ENCODE results near the gene ZNF503.

Gene ZNF503

DNA sequence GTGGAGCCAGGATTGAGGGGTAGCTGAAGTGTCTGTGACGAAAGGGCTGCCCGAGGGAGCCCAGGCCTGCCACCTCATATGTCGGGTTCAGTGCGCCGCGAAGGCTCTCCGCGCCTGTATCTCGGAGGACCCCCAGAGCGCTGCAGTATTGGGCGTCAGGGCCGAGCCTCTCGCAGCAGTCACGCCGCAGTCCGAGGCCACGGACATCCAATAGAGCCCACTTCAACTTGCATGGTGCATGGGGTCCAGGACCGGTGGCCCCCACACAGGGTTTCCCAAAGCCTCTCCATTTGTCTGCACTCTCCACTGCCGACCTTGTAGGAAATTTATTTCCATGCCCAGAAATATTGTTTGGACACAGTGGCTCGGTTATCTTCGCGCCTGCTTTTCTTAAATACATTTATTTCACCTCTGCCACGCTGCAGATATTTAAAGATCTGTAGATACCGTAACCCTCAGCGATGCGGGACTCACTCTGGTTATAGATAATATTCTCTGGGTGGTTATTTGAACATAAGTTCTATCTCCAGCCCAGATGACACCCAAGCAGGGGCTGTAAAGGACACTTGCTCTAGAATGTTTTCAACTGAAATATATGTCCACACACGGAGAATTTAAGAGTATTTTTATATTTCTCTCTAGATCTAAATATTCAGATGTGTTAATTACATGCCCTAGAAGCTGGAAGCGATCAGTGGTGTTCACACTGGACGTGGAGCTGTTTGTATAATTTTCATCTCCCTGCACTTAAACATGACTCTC, 5.1 kb upstream of the ZNF503 start:
- DNase-seq, result no peak

DNA sequence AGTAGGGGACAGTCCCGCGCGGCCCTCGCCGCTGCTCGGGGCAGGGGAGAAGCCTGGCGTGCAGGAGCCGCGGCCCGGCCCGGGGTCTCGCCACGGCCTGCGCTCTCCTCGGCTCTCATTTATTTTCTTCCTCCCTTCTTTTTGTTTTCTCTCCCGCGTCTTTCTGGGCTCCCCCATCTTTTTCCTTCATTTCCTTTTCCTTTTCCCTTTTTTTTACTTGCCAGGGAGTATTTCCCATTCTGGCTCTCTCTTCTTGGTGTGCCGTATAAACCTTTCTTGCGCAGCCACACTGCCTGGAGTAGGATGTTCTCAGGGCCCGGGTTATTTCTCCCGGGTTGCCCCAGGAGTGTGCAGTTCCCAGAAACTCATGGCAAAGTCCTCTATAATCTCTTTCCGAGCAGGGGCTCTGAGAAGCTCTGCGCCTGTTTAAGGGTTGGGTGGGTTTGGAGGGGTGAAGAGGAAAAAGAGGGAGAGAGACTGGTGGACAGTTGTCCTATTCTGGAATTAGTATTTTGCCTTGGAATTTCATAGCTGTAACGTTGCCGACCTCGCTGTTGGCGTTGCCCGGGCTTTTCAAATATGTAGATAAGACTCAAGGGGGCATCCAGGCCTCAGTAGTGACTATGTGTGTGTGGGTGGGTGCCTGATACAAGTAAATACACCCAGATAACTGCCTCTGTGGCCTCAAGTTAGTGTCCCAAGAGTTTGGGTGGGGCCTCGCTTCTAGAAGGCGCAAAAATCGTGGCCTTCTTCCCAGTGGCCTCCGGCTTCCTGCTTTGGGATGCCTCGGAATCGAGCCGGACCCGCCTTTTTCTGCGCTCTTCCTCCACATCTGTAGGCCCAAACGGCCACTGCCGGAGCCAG, 4.3 kb upstream of the ZNF503 start:
- DNase-seq, result no peak

DNA sequence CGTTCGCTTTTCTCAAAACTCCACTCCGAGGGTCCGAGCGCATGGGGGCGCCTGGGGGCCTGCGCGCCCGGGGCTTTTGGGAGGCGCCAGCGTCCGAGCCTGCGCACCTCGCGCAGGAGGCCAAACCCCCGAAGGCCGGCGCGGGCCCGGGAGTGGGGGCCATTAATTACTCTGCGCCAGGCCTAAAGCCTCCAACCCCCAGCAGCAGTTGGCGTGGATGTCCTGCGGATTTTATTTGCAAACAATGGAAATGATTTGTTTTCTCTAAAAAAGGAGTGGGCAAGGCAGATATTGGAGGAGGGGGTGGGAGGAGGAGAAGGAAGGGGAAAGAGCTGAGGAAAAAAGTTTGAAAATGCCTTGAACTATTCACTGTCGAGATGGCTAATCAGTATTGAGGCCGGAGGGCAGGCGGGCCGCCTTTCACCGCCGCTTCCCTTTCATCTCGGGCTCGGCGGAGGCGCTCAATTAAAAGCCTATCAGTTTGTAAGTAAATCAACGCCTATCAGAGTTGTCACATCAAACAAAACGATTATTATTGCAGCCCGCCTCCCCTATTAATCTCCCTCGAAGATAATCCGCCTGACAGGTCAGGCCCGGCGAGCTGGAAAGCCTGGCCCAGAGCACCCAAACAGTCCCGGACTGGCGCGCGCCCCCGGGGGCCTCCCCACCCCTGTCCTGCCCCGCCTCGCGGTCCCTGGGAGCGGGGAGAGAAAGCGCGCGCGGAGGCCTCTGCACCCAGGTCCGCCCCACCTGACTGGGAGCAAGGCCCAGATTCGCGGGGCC, 3.4 kb upstream of the ZNF503 start:
- no peak for DNase-seq

DNA sequence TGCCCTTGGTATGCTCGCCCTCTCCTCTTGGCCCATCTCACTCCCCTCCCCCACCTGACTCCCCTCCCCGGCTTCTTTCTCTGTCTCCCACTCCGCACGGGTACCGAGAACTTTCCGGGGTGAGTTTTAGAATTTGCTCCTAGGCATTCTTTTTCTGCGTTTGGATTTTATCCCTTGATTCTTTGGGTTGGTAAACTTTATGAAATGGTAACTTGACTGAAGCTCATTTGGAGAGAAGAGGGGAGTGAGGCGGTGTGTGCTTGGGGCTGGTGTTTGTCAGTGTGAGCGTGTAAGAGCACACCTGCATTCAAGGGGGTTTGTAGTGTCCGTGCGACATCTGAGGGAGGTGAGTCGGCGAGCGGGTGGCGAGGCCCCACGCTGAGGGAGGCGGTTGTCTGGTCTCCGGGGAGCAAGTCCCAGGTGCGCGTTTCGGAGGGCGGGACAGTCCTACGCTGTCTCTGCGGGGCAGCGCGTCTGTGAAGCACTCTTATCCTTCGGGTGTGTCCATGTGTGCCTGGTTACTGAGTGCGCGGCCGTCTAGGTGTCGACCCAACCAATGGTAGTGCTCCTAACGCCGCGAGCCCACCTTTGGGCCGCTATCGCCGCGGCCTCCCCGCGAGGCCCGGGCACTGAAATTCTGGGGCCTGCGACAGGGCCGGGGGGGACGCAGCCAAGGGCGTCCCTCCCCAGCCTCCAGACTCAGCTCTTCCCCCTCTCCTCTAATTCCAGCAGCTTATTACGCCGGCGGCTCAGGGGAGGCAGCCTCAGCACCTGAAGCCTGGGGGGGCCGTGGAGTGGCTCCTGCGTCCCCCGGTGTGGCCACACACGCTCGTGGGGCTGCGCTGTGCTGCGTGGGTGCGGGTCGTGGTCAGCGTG, 2.6 kb upstream of the ZNF503 start:
- no peak for DNase-seq

DNA sequence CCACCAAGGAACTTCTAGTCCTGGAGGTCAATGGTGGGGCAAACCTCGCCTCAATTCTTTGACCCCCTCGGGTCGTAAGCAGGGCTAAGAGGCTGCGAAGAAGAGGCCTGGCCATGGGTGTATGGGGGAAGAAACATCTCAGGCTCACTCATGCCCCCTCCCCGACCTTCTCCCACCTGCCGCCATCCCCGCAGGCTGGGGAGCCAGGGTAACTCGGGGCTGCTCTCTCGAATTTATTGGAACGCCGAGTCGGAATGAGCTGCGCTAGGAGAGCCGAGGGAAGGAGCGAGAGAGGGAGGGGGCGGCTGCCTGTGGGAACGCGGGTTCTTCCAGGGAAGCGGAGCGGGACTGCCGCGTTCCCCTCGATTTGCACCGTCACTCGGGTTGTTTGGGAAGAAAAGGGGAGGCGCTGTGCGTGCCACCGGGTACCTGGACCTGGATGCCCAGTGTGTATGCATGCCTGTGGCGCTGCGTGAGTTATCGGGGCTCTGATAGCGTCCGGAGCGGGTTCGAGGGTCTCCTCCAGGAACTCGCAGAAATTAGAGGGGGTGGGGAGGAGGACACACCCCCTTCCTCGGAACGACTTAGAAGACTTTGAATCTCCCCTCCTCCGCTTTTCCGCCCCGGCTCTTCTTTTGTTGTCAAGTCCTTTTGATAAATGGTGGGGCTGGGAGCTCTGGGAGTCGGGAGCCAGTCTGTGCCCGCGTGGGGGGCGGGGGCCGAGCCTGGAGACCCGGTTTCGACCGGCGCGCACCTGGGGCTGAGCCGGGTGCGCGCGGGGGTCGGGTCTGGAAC, 1.8 kb upstream of the ZNF503 start:
- no peak for DNase-seq

DNA sequence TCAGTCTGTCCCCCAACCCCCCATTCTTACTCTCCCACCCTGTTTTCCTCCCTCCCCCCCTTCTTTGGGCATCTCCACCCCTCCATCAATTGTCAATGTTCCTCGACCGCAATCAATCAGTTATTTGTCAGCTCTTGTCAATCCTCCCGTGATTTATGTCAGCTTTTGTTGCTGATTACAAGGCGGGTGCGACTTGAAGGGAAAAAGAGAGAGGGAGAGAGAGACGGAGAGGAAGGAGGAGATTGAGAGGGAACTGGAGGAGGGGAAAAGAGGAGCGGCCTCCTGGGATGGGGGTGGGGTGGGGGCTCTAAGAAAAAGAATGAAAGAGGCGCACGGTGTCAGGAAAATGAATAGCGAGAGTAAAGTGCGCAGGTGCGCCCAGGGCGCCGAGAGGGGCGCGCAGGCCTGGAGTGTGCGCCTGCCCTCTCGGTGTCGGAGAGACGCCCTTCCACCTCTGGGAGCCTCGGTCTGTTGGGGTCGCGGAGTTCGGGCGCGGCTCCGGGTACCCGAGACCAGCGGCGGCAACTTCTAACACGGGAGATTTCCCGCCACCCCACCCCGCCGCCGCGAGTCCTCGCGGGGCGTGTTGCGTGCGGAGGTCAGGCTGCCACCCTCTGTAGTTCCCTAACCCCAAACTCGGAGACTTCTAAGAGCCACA, 1.1 kb upstream of the ZNF503 start:
- no peak for DNase-seq

DNA sequence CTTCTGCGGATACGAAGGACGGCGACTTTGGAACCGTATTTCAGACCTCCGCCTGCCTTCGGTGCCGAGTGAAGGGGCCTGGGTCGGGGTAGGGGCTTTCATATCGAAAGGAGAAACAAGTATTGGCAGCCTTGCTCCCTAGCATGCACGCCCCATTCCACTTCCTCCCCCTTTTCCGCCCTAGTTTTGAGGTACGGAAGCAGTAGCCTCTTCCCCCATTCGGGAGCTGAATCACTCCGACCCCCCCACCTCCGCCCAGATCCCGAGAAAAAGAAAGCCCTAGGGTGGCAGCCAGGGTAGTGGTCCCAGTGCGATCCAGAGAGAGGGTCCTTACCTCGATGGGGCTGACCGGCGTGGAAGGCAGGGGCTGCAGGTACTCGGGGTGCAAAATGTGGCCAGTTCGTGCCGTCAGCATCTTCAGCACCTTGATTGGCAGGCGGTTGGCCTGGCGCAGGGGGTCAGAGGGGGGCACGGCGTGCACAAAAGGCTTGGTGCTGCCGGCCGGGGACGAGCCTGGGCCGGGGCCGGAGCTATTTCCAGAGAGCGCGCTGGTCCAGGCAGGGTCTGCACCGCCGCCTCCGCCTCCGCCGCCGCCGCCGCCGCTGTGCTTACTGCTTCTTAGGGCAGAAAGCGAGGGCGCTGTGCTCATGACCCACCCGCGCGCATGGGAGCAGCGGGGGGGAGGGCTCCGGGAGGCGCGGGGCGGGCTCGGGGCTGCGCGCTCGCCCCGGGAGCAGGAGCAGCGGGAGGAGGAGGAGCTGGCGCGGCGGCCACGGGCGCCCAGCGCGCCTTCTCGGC, 594 bp downstream of the ZNF503 start:
- DNase-seq, result no peak

DNA sequence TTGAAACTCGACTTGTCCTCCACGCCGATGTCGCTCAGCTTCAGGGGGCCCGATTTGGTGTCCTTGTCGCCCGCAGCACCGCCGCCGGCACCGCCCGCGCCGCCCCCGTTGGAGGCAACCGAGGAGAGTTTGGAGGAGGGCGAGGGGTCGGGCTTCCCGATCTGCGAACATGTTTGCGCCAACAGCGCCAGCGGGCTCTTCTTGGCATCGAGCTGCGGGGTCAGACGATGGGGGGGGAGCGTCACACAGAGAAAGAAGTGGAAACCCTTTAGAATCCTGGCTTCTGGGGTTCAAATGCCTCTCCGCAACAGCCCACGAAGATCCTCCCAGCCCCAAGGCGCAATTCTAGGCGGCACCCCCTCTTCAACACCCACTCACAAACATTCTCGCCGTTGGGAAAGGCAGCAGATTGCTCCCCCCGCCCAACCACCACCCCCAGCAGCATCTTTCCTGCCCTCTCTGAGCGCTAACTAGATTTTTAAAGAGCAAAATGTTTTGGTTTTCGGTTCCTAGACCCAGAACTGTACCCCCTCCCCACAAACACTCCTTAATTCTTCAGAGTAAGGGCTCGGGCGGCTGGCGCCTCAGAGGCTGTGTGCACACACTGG, 1.3 kb downstream of the ZNF503 start:
- no peak for DNase-seq

DNA sequence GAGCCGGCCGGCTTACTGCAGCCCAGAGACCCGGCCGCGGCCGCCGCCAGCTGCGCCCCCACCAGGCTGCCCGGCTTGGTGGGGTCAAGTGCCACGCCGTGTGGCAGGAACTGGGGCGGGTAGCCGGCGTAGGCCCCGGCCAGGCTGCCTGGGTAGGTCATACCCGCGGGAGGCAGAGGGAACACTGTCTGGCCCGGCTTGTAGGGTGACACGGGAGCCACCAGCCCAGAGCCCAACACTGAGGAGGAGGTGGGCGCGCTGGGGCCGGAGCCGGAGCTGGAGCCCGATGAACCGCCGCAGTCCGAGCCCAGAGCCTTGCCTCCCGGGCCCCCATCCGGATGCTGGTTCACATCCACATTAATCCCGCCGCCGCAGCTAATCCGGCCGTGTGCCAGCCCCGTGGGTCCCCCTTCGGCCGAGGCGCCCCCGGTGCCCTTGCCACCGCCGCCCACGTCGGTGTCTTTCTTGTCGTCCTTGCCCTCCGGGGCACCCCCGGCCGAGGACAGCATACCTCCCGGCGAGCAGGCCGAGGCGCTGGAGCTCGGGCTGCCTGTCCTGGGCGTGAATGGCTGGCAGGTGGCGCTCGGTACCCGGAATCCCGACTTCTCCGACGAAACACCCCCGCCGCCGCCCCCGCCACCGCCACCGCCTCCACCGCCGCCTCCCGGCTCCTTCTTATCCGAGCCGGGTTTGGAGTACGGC, 2.0 kb downstream of the ZNF503 start:
- no peak for DNase-seq

DNA sequence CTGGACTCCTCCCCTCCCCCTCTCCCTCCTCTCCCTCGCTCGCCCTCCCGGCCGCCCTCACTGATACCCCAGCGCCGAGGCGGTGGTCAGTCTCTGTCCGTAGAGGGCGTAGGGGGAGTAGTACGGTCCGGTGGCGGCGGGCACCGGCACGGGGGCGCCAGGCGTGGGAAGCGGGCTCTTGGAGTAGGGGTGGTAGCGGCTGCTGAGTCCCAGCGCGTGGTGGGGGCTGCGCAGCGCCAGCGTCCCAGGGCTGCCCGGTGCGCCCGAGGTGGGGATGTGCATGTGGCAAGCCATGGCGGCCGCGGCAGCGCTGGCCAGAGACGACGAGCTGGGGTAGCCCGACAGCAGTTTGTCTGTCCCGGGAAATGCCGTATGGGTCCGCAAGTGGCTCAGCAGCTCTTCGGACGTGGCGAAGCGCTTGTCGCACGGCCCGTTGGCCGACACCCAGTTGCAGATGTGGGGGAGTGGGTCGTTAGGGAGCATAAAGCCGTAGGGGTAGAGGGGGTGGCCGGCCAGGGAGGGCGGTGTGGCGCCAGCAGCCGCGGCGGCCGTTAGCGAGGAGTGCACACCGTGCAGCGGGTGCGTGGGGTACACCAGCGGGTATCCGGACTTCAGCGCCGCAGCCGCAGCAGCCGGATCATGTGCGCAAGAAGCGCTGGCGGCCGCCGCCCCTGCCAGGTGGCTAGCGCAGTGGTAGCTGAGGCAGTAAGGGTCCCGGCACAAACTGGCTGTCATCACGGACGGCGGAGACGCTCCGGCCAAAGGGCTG, 2.7 kb downstream of the ZNF503 start:
- DNase-seq, result no peak

DNA sequence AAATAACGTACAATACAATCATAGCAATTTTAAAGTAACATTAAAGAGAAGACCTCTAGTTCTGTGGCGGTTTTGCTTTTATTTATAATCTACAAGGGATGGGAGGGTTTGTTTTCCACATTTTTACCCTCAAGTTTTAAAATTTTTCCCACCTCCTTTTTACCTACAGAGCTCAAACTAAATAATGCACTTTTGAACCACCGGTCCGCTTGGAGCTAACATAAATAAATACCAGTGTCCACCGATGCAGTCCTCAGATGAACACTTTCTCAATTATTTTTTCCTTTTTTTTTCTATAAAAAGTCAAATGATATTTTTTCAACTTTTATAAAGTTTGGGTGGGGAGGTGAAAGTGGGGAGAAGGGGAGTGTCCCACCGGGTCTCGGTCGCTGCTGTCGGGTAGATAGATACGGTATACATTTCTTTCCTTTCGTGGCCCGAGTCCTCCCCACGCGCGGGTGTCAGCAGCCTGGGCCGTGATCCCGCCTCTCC, 3.3 kb downstream of the ZNF503 start:
- no peak for DNase-seq

DNA sequence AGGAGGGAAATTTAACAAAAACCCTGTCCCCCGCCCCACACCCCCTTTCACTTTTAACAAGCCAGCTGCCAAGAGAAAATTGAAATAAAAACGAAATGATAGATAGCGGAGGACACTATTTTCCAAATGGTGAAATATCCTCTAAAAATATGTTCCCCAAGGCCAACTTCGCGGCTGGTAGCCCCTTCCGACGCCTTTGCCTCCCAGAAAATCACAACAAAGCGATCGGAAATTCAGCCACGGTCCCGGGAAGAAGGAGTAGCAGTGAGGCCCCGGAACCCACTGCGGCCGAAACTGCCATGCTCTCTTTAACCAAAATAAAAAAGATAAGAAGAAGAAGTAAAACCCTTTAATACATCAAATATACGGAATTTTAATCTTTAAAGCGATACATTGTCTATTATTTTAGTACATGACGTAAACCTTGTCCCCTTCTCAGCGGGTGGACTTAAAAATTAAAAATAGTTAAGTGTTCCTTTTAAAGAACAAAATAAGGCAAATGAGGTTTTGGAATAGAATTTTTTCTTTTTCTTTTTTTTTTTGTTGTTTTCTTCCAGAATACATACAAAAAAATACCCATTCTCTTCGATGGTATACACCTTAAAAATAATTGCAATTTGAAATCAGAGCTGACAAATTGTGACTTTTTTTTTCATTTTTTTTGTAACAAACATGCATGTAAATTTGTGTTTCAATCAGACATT, 3.9 kb downstream of the ZNF503 start:
- no peak for DNase-seq

DNA sequence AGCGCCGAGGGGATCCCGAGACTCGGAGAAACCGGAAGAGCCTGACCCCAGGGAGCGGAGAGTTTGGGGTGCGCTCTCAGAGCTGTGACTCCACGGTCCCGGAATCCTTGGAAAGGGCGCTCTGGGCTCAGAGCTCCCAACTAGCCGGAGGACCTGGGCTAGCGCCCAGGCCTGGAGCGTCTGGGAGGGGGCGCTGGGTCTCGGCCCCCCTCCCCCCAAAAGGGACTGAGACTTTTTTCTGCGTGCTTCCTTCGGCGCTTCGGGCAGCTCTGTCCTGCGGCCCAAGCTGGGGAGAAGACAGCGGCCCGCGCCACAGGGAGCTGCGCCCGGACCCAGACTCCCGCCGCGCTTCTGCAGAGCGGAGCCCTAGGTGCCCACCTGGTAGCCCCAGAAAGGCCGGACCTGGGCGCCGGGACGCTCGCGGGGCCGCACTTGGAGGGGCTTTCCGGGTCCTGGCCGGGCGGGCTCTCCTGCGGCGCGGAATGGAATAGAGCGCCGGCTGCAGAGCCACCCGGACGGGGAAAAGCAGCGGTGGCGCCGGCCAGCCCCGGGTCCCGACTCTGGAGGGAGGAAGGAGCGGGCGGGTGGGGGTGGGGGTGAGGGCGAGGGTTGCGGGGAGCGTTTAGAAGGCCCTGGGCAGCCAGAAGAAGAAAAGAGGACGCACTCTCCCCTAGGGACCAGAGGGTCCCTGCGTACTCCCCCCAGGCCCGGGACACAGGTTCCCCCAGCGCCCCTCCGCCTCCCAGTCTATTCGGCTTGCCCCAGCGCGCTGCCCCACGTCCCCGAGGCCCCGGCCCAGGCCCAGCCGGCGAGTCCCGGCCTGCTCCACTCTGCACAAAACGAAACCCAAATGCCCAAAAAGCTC, 4.7 kb downstream of the ZNF503 start:
- DNase-seq, result no peak

DNA sequence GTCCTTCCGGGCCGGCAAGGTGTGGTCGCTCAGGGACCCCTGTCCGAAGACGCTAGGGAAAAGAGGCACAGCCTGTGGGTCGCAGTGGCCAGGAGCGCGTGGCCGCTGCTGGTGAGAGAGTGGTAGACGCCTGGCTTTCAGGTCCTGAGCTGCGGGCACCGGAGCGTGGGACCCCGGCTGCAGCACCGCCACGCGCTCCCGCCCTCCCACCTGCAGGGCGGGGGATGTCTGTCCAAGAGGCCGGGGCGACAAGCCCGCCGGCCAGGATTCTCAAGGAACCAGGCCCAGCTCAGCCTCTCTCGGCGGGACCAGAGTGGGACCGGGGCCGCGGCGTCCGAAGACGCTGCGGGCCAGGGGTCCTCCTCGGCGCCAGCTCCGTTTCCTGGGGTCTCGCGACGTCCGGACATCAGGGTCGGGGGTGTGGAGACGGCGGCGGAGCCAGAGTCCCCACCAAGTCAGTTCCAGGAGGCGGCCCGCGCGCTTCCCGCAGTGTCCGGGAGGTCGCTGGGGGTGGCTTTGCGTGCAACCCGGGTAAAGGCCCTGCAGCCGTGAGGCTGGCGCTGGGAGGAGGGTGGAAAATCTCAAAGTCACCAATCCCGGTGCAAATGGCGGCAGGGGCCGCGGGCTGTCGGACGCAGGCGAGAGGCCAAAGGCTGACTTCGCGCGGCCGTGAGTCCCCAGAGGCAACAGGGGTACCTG, 5.5 kb downstream of the ZNF503 start:
- DNase-seq, result no peak

DNA sequence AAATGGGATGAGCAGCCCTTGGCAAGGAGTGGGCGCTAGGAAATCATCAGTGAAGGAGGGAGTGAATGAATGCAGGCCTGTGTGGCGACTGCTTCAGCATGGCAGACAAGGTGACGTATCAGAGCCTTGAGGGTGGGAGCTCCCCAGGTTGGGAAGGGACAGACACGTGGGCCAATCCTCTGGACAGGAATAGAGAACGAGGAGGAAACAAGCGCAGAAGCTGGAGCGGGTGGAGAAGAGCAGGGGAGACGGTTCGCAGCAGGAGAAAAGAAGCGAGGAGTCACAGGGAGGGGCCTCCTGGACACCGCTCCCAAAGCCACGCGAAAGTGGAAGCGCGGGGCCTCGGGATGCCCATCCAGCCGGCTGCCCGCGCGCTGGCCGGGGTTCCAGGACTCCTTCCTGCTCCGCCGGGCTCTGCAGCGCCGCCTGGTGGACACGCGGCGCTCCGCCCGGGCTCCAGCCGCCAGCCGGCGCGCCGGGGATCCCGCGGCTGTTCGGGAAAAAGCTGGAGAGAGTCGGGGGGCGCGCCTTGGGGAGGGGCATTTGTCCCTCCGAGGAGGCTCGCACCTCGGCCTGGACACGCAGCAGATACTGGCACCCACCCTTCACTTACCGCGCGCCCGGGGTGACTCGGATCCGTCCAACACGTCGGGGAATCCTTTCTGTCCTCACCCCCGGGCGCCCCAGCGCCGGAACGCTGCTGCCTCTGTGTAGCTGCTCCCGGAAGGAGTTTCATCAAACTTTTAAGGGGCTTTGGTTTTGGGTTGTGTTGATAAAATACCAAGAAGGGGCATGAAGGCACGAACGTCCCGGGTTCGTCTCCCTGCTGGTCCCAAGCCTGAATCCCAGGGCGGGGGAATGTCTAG, 6.3 kb downstream of the ZNF503 start:
- no peak for DNase-seq
